Transverse colon (tissue), 3 donors: Measurements from ENCODE around the gene MAST4.

Source experiments
- CTCF ChIP-seq, 5 experiments: fragments of 200-600 bp in 3 of 5; fragments of 450-650 bp in 2 of 5; sonication (generic) in 3 of 5; IDR thresholded peaks; 1 replicate in 2 of 5; 2 replicates in 3 of 5; pipeline ENCODE4 v1.5.1; 2016 to 2017; ENCODE audit warnings: antibody characterized with exemption in 5 of 5, inconsistent platforms in 3 of 5, mild to moderate bottlenecking in 2 of 5, moderate library complexity in 1 of 5
- EP300 ChIP-seq: sonication (generic); formaldehyde crosslinking; IDR thresholded peaks from one replicate; pipeline ENCODE4 v1.6.1; 2017; ENCODE audit warnings: antibody characterized with exemption, low read depth
- POLR2A ChIP-seq: fragments of 450-650 bp; IDR thresholded peaks from one replicate; pipeline ENCODE4 v1.6.1; 2016; ENCODE audit warnings: antibody characterized with exemption, mild to moderate bottlenecking, moderate library complexity

GRCh38 chr5:66896171-66896570, 300.0 kb downstream of the MAST4 start:
- TF ChIP-seq CTCF (IDR thresholded peaks at IDR 0.05), result no peak
- no peak for TF ChIP-seq POLR2A
- TF ChIP-seq EP300, result no peak
